HG03575 (cell line): Measurements from ENCODE around the gene OR6K6.

ENCODE experiments used
- ATAC-seq: cut with Tn5 transposase; IDR thresholded peaks from one replicate; pipeline ENCODE4 v1.9.1; 2021; ENCODE audit not compliant: unreplicated experiment, insufficient number of reproducible peaks, low FRiP score; ENCODE audit errors: extremely low read depth

Gene OR6K6

GRCh38 chr1:158798531-158798930 is 44.0 kb downstream of the OR6K6 start:
- no peak for ATAC-seq

- no peak for ATAC-seq
Observed at GRCh38 chr1:158799689-158800088, 45.2 kb downstream of the OR6K6 start.

GRCh38 chr1:158800526-158800925 is 46.0 kb downstream of the OR6K6 start:
- ATAC-seq: no peak

- ATAC-seq: no peak
Observed at GRCh38 chr1:158801396-158801795, 46.9 kb downstream of the OR6K6 start.

- no peak for ATAC-seq
Observed at GRCh38 chr1:158803678-158804077, 49.2 kb downstream of the OR6K6 start.
